Panc1 (cell line): ENCODE results near the gene POU1F1. TPM values are rescaled to one million over a fixed set of nuclear protein-coding genes. Genes with fewer than 3 reads are reported as not detected.

Experiments used
- ATAC-seq: fragments of 200-7000 bp; cut with Tn5 transposase; 2 replicates; pipeline ENCODE4 v1.9.1; 2020; ENCODE audit warnings: mild to moderate bottlenecking, moderate library complexity
- BruUV-seq: library from RNA; stranded (reverse); fragments of 400-500 nt; replicated peaks from 2 replicates; lab custom pipeline; 2021; lab: Mats Ljungman, UMichigan
- CTCF ChIA-PET: fragments of 300-600 bp; sonication (Branson Sonifier 250); formaldehyde crosslinking; loops from one replicate; lab custom pipeline; 2022; ENCODE audit warnings: antibody characterized with exemption; lab: Charles Lee
- POLR2A ChIA-PET: fragments of 300-600 bp; sonication (Branson Sonifier 250); formaldehyde crosslinking; loops from one replicate; lab custom pipeline; 2022; ENCODE audit warnings: antibody characterized with exemption; lab: Charles Lee
- DNase-seq: peaks from one replicate; pipeline ENCODE4 v3.0.0-alpha.2; 2010; ENCODE audit warnings: low read depth, low spot score
- H3K27ac ChIP-seq: 2 replicates; pipeline ENCODE4 v1.5.1; 2011; ENCODE audit warnings: mild to moderate bottlenecking, low read length, inconsistent platforms
- H3K27me3 ChIP-seq: fragments of 200-500 bp; sonication (Bioruptor generic); 2 replicates; pipeline ENCODE4 v1.6.0; 2014; ENCODE audit warnings: low read length, inconsistent platforms; ENCODE audit not compliant: control insufficient read depth, insufficient read depth
- H3K36me3 ChIP-seq: fragments of 200-500 bp; sonication (Bioruptor generic); 2 replicates; pipeline ENCODE4 v1.5.1; 2014; ENCODE audit warnings: inconsistent platforms, mild to moderate bottlenecking, low read length, moderate library complexity; ENCODE audit not compliant: control insufficient read depth, insufficient read depth
- H3K4me1 ChIP-seq: 2 replicates; pipeline ENCODE4 v1.5.1; 2011; ENCODE audit warnings: inconsistent platforms, mild to moderate bottlenecking, low read length, moderate library complexity; ENCODE audit not compliant: control insufficient read depth, insufficient read depth
- H3K4me3 ChIP-seq, 2 experiments: 2 replicates each; pipeline ENCODE4 v1.5.1; 2011 to 2012; ENCODE audit warnings: low read depth in 2 of 2, low read length in 2 of 2, mild to moderate bottlenecking in 2 of 2, inconsistent platforms in 1 of 2, moderate library complexity in 1 of 2
- H3K9me3 ChIP-seq: fragments of 200-500 bp; sonication (Bioruptor generic); 2 replicates; pipeline ENCODE4 v1.5.1; 2014; ENCODE audit warnings: low read depth, mild to moderate bottlenecking, inconsistent platforms, low read length, moderate library complexity; ENCODE audit not compliant: control insufficient read depth, insufficient read depth
- POLR2AphosphoS5 ChIP-seq: IDR thresholded peaks from 2 replicates; pipeline ENCODE4 v1.6.1; 2012; ENCODE audit warnings: mild to moderate bottlenecking, low read depth, low read length, moderate library complexity
- REST ChIP-seq, 2 experiments: IDR thresholded peaks; 2 replicates each; pipeline ENCODE4 v1.6.1; 2011 to 2012; ENCODE audit warnings: low read depth in 2 of 2, control low read depth in 1 of 2, low read length in 1 of 2, mild to moderate bottlenecking in 1 of 2, moderate library complexity in 1 of 2; ENCODE audit not compliant: insufficient read depth in 1 of 2
- SIN3A ChIP-seq: IDR thresholded peaks from 2 replicates; pipeline ENCODE4 v1.6.1; 2012; ENCODE audit warnings: low read depth, mild to moderate bottlenecking, low read length, moderate library complexity, borderline replicate concordance; ENCODE audit not compliant: insufficient read depth
- TCF7L2 ChIP-seq: IDR thresholded peaks from 2 replicates; pipeline ENCODE4 v1.6.1; 2011; ENCODE audit warnings: mild to moderate bottlenecking, low read depth, low read length, inconsistent platforms
- in situ Hi-C: cut with HindIII; loops from 2 replicates; pipeline ENCODE4 v1.10.0; 2016; ENCODE audit warnings: low sequenced_read_pairs, low pct_unique_long_range_greater_than_20kb
- intact Hi-C: fragments of 100-400 bp; cut with micrococcal nuclease; formaldehyde crosslinking; loops from one replicate; pipeline ENCODE4 v1.10.0; 2022; ENCODE audit not compliant: unreplicated experiment
- total RNA-seq: library from RNA; stranded (reverse); gene quantifications from one replicate; pipeline ENCODE4 v1.2.1, GENCODE V29; 2021; ENCODE audit not compliant: unreplicated experiment
- TF ChIP-seq, protein P1 (sequence below): fragments of 450-650 bp; IDR thresholded peaks from 2 replicates; pipeline ENCODE4 v1.5.1; 2017; ENCODE audit warnings: mild to moderate bottlenecking

POU1F1 gene
- total RNA-seq, 1 experiment from 2014 or later, result not detected

- Histone ChIP-seq H3K27ac (no peak overlapping the region; the same call in 1 of the 2 replicates), H3K27me3 (no peaks in the 10 kb centered on the region), H3K4me1 (no peaks in the 10 kb centered on the region), H3K9me3 (no peaks in the 10 kb centered on the region), H3K36me3 (no peaks in the 10 kb centered on the region), H3K4me3 (no peak overlapping the region)
- TF ChIP-seq TCF7L2 (no peak), POLR2AphosphoS5 (no peak), SIN3A (no peak), REST (IDR thresholded peaks at IDR 0.05; ENCODE audit: insufficient read depth in 1 of 2, low read depth in 2 of 2, low read length in 1 of 2) (no peak)
- TF ChIP-seq, protein P1, sequence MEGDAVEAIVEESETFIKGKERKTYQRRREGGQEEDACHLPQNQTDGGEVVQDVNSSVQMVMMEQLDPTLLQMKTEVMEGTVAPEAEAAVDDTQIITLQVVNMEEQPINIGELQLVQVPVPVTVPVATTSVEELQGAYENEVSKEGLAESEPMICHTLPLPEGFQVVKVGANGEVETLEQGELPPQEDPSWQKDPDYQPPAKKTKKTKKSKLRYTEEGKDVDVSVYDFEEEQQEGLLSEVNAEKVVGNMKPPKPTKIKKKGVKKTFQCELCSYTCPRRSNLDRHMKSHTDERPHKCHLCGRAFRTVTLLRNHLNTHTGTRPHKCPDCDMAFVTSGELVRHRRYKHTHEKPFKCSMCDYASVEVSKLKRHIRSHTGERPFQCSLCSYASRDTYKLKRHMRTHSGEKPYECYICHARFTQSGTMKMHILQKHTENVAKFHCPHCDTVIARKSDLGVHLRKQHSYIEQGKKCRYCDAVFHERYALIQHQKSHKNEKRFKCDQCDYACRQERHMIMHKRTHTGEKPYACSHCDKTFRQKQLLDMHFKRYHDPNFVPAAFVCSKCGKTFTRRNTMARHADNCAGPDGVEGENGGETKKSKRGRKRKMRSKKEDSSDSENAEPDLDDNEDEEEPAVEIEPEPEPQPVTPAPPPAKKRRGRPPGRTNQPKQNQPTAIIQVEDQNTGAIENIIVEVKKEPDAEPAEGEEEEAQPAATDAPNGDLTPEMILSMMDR, result no peak
- intact Hi-C loops, result loop anchor here (2.0 kb wide), 1 partner anchor 241 kb away; no protein-coding TSS in a partner anchor
- ChIA-PET CTCF (no interaction called here), POLR2A (no interaction called here)
- DNase-seq (no peak), ATAC-seq (no peak)
- in situ Hi-C loops, result no loop called here
- no TSS peak for BruUV-seq
Observed at GRCh38 chr3:87261925-87262324, 14.5 kb downstream of the POU1F1 start.

- ATAC-seq, result no peak
- H3K4me1 ChIP-seq, result no peaks in the 10 kb centered on the region
- intact Hi-C loops, result loop anchor here (2.0 kb wide), 1 partner anchor 243 kb away; no protein-coding TSS in a partner anchor
- TF ChIP-seq, protein P1, result peak; percentile 66; the same call in 1 of the 2 replicates
- TF ChIP-seq SIN3A, result no peak
- no peaks in the 10 kb centered on the region for H3K9me3 ChIP-seq
- peak; percentile 27 for DNase-seq
- no peak overlapping the region; the same call in 1 of the 2 replicates for H3K27ac ChIP-seq
- ChIA-PET POLR2A (no interaction called here), CTCF (no interaction called here)
- BruUV-seq, result no TSS peak
- H3K4me3 ChIP-seq, result no peak overlapping the region
- H3K27me3 ChIP-seq, result no peaks in the 10 kb centered on the region
- H3K36me3 ChIP-seq, result no peaks in the 10 kb centered on the region; the same call in 1 of the 2 replicates
- in situ Hi-C loops, result no loop called here
Observed at GRCh38 chr3:87260270-87260669, 16.1 kb downstream of the POU1F1 start.
